Mononuclear cell (primary cell): Measurements from ENCODE around the gene DMRT3. TPM values are rescaled to one million over a fixed set of nuclear protein-coding genes. Genes with fewer than 3 reads are reported as not detected.

ENCODE experiments used
- total RNA-seq: library from RNA; depleted of rRNA; stranded (reverse); fragments of >200 nt; gene quantifications from one replicate; pipeline ENCODE4 v1.2.3, GENCODE V29; 2012

The DMRT3 gene
- total RNA-seq, 1 donor, result not detected

Other genes starting within 250 kb of the DMRT3 start
- not detected for gene DMRT1, start 135.0 kb upstream of the DMRT3 start, total RNA-seq
- not detected for gene DMRT2, start 73.7 kb downstream of the DMRT3 start, total RNA-seq